GM23248 (cell line): Measurements from ENCODE around the gene COX7B. TPM values are rescaled to one million over a fixed set of nuclear protein-coding genes. Genes with fewer than 3 reads are reported as not detected.
"Not testable (repeated sequence)": the region's sequence is repeated elsewhere in the genome, so short reads cannot be mapped to it uniquely, and the experiment has no call there.

Experiments used
- DNase-seq: peaks from one replicate; pipeline ENCODE4 v3.0.0-alpha.2; 2015
- H2AFZ ChIP-seq: fragments of 200-600 bp; sonication (generic); 2 replicates; pipeline ENCODE4 v1.6.1; 2016; ENCODE audit warnings: antibody characterized with exemption
- H3F3A ChIP-seq: fragments of 200-600 bp; sonication (generic); 2 replicates; pipeline ENCODE4 v1.6.1; 2016; ENCODE audit warnings: mild to moderate bottlenecking, antibody characterized with exemption, mixed run types; ENCODE audit not compliant: insufficient read depth
- H3K27ac ChIP-seq: fragments of 200-600 bp; sonication (generic); 2 replicates; pipeline ENCODE4 v1.5.1; 2016; ENCODE audit warnings: mild to moderate bottlenecking
- H3K27me3 ChIP-seq: fragments of 200-600 bp; sonication (generic); replicated peaks from 2 replicates; pipeline ENCODE4 v1.6.1; 2016; ENCODE audit warnings: mild to moderate bottlenecking; ENCODE audit not compliant: insufficient read depth
- H3K36me3 ChIP-seq: fragments of 200-600 bp; sonication (generic); 2 replicates; pipeline ENCODE4 v1.6.1; 2016; ENCODE audit warnings: low read depth, mild to moderate bottlenecking
- H3K4me1 ChIP-seq: fragments of 200-600 bp; sonication (generic); 2 replicates; pipeline ENCODE4 v1.6.1; 2016; ENCODE audit warnings: mild to moderate bottlenecking; ENCODE audit not compliant: insufficient read depth
- H3K4me2 ChIP-seq: fragments of 200-600 bp; sonication (generic); one replicate; pipeline ENCODE4 v1.6.1; 2016; ENCODE audit warnings: mild to moderate bottlenecking; ENCODE audit not compliant: unreplicated experiment
- H3K4me3 ChIP-seq: fragments of 200-600 bp; sonication (generic); 2 replicates; pipeline ENCODE4 v1.5.1; 2016; ENCODE audit warnings: mild to moderate bottlenecking
- H3K79me2 ChIP-seq: fragments of 200-600 bp; sonication (generic); 2 replicates; pipeline ENCODE4 v1.6.1; 2016; ENCODE audit warnings: mild to moderate bottlenecking; ENCODE audit not compliant: insufficient read depth
- H3K9ac ChIP-seq: fragments of 200-600 bp; sonication (generic); 2 replicates; pipeline ENCODE4 v1.6.1; 2016; ENCODE audit warnings: mild to moderate bottlenecking
- H3K9me2 ChIP-seq: fragments of 200-600 bp; sonication (generic); 2 replicates; pipeline ENCODE4 v1.6.1; 2016; ENCODE audit warnings: mixed run types, mild to moderate bottlenecking, moderate library complexity; ENCODE audit not compliant: insufficient read depth
- H3K9me3 ChIP-seq: fragments of 200-600 bp; sonication (generic); one replicate; pipeline ENCODE4 v1.6.1; 2017; ENCODE audit warnings: low read depth
- H4K20me1 ChIP-seq: fragments of 200-600 bp; sonication (generic); 2 replicates; pipeline ENCODE4 v1.6.0; 2016; ENCODE audit not compliant: insufficient read depth
- EZH2 ChIP-seq: fragments of 200-600 bp; sonication (generic); IDR thresholded peaks from 2 replicates; pipeline ENCODE4 v1.6.1; 2018; ENCODE audit warnings: antibody characterized with exemption, mild to moderate bottlenecking; ENCODE audit not compliant: insufficient read depth, poor library complexity, severe bottlenecking
- EZH2phosphoT487 ChIP-seq: fragments of 200-600 bp; sonication (generic); IDR thresholded peaks from 2 replicates; pipeline ENCODE4 v1.6.1; 2018; ENCODE audit warnings: antibody characterized with exemption, moderate library complexity, mild to moderate bottlenecking, low read depth; ENCODE audit not compliant: insufficient read depth
- WGBS, 2 experiments: methylation state at CpG; one replicate each; pipeline ENCODE4 v1.1.6; 2015 to 2017; ENCODE audit warnings: low lambda C conversion rate in 2 of 2, low coverage in 1 of 2; ENCODE audit errors: missing lambda C conversion rate in 2 of 2; 5-methylcytosine and 5-hydroxymethylcytosine counted together
- in situ Hi-C: fragments of 300-500 bp; cut with MboI; formaldehyde crosslinking; loops from 2 replicates; pipeline ENCODE4 v1.15.0; 2020
- polyA plus RNA-seq: library from polyadenylated mRNA; unstranded; fragments of >200 nt; fragmentation: Nextera tagmentation; extraction: Ambion mirVana; gene quantifications from 2 replicates; pipeline ENCODE4 v1.2.1, GENCODE V29; 2016
- total RNA-seq: library from RNA; depleted of rRNA; stranded (reverse); fragments of >200 nt; shearing (Covaris generic); gene quantifications from 2 replicates; pipeline ENCODE4 v1.2.3, GENCODE V29; 2014; rRNA removed

The COX7B gene, protein sequence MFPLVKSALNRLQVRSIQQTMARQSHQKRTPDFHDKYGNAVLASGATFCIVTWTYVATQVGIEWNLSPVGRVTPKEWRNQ
- total RNA-seq (168 and 209 TPM in 2 replicates), polyA plus RNA-seq (335 and 345 TPM in 2 replicates)

DNA sequence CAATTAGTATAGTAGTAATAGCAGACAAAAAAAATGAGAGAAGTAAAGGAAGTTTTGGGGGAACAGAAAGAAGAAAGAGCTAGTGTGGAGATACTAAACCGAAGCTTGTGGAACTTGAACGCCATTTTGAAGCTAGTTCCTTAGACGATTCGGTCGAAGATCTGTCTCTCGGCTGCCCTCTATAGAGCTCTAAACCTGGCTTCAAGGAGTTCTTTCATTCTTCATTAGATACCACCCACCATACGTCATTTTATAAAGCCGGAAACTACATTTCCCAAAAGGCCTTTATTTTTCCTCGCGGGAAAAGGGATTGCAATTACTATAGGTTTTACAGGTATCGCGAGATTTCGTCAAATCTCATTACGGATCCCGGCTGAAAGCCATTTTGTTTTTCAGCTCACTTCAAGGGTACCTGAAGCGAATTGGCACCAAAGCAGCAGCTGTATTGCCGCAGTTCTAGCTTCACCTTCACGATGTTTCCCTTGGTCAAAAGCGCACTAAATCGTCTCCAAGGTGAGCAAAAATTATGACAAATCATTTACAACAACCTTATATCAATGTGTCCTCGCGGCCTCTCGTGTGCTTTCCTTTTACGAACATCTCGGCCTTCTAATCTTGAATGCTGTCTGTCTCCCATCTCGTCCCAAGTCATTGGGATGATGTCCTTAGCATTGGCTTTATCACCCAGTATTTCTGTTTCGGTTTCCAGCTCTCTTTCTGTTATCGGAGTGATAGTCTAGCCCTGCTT is at the start of gene COX7B:
COX7B (plus strand) TSS at position 388 of the 748 bp plus-strand sequence; CDS start at position 474, 86 bp downstream.
- TF ChIP-seq EZH2 (no peak), EZH2phosphoT487 (no peak)
- Histone ChIP-seq H3K36me3 (no peaks in the 10 kb centered on the region), H3K79me2 (peaks cover 52% of the 10 kb centered on the region), H3K27me3 (no peaks in the 10 kb centered on the region), H3K9me2 (no peaks in the 10 kb centered on the region), H3K4me1 (peaks cover 11% of the 10 kb centered on the region), H3K4me3 (peak within 1 kb of the TSS; percentile 97), H3K27ac (peak within 1 kb of the TSS; percentile 94), H3K9me3 (no peaks in the 10 kb centered on the region), H4K20me1 (no peaks in the 10 kb centered on the region), H3K4me2 (peak within 1 kb of the TSS; percentile 95), H3F3A (peaks cover 17% of the 10 kb centered on the region), H3K9ac (peak within 1 kb of the TSS; percentile 97), H2AFZ (peak within 1 kb of the TSS; percentile 99)
- DNase-seq: peak; percentile 94
- in situ Hi-C loops: no loop called here
- WGBS, 2 experiments: 1% methylated on average over 28 of the region's 28 CpGs

DNA sequence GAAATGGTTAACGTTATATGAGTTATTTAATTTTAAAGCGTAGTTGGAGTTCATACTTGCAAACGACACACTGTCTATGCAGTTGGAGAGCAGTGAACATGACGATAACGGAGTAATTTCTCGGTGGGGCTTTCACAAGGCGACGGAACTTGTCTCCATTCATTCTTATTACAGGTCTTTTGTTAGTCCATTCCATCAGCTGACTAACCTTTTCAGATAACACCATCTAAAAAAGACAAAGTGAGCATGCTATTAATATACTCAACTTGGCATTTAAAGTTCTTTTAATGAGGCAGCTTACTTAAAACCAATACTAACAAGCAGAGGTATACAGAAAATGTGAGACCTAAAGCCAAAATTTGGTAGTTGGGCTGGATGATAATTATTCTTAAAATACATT is 23.9 kb upstream of the COX7B start:
- no peaks in the 10 kb centered on the region for H4K20me1 ChIP-seq
- H3K9ac ChIP-seq: no peak overlapping the region
- H3K9me2 ChIP-seq: no peaks in the 10 kb centered on the region
- H3F3A ChIP-seq: no peaks in the 10 kb centered on the region
- H3K4me3 ChIP-seq: no peak overlapping the region
- no peaks in the 10 kb centered on the region for H3K9me3 ChIP-seq
- no peak for TF ChIP-seq EZH2phosphoT487
- no peak for TF ChIP-seq EZH2
- H2AFZ ChIP-seq: no peak overlapping the region
- no peaks in the 10 kb centered on the region for H3K36me3 ChIP-seq
- H3K27ac ChIP-seq: no peak overlapping the region
- WGBS, 2 experiments: 97 to 99% methylated on average over 8 of the region's 8 CpGs
- no peak for DNase-seq
- H3K4me1 ChIP-seq: no peaks in the 10 kb centered on the region
- no peak overlapping the region for H3K4me2 ChIP-seq
- in situ Hi-C loops: no loop called here
- peaks cover 16% of the 10 kb centered on the region for H3K79me2 ChIP-seq
- H3K27me3 ChIP-seq: no peaks in the 10 kb centered on the region

DNA sequence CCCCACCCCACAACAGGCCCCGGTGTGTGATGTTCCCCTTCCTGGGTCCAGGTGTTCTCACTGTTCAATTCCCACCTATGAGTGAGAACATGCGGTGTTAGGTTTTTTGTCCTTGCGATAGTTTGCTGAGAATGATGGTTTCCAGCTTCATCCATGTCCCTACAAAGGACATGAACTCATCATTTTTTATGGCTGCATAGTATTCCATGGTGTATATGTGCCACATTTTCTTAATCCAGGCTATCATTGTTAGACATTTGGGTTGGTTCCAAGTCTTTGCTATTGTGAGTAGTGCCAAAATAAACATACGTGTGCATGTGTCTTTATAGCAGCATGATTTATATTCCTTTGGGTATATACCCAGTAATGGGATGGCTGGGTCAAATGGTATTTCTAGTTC is 17.9 kb upstream of the COX7B start:
- H3F3A ChIP-seq, in situ Hi-C loops, H2AFZ ChIP-seq, DNase-seq, H3K36me3 ChIP-seq, H3K27ac ChIP-seq, H3K9me3 ChIP-seq, H3K9me2 ChIP-seq, H4K20me1 ChIP-seq, H3K4me2 ChIP-seq, H3K4me1 ChIP-seq, H3K27me3 ChIP-seq, H3K4me3 ChIP-seq, H3K9ac ChIP-seq: not testable (repeated sequence)
- WGBS, 2 experiments: 87 to 88% methylated on average over 1 to 4 of the region's 4 CpGs
- H3K79me2 ChIP-seq: peaks cover 52% of the 10 kb centered on the region

GRCh38 chrX:77892887-77893286 is 6.4 kb upstream of the COX7B start:
- no peak overlapping the region for H3K27ac ChIP-seq
- WGBS, 2 experiments: 93 to 100% methylated on average over 2 of the region's 2 CpGs
- no peaks in the 10 kb centered on the region for H3K27me3 ChIP-seq
- in situ Hi-C loops: no loop called here
- no peak for TF ChIP-seq EZH2
- no peak for TF ChIP-seq EZH2phosphoT487
- no peak overlapping the region for H3K4me3 ChIP-seq
- DNase-seq: no peak
- H2AFZ ChIP-seq: no peak overlapping the region
- no peaks in the 10 kb centered on the region for H3K9me3 ChIP-seq
- no peak overlapping the region for H3K4me2 ChIP-seq
- 0 out of 2 replicates have a peak, but pooled peaks cover 10% of the 10 kb centered on the region for H3F3A ChIP-seq
- no peaks in the 10 kb centered on the region for H3K36me3 ChIP-seq
- peaks cover 5% of the 10 kb centered on the region; the same call in 1 of the 2 replicates for H3K4me1 ChIP-seq
- peaks cover 71% of the 10 kb centered on the region for H3K79me2 ChIP-seq
- H4K20me1 ChIP-seq: no peaks in the 10 kb centered on the region
- H3K9ac ChIP-seq: no peak overlapping the region
- no peaks in the 10 kb centered on the region for H3K9me2 ChIP-seq
